SKM-1 treated with dmso at 0.1 percent for 144 hours (cell line): ENCODE measurements around the gene ZDHHC19.
A peak's percentile ranks its signal among the peaks of the same experiment; 100 is the strongest.
"Not testable (repeated sequence)": the region's sequence is repeated elsewhere in the genome, so short reads cannot be mapped to it uniquely, and the experiment has no call there.

Experiments
- DNase-seq: peaks from one replicate; lab custom pipeline; 2025; ENCODE audit not compliant: unreplicated experiment; lab: John Stamatoyannopoulos, UW

The ZDHHC19 gene

GRCh38 chr3:196210673-196211556 lies at the start of gene ZDHHC19:
TSS of gene ZDHHC19 (minus strand) at chr3:196211400. CDS start at chr3:196211315, 85 bp downstream.
- no peak for DNase-seq

GRCh38 chr3:196260784-196261183 lies 49.6 kb upstream of the ZDHHC19 start:
- no peak for DNase-seq

- DNase-seq: no peak
These were observed 44.6 kb upstream of the ZDHHC19 start for GRCh38 chr3:196255776-196256175.

GRCh38 chr3:196254376-196255283 lies 43.4 kb upstream of the ZDHHC19 start:
- DNase-seq: no peak

GRCh38 chr3:196251918-196252317 lies 40.7 kb upstream of the ZDHHC19 start:
- no peak for DNase-seq

- DNase-seq: peak; percentile 76
These were observed 35.6 kb upstream of the ZDHHC19 start for GRCh38 chr3:196246612-196247308.

GRCh38 chr3:196244166-196244565 lies 33.0 kb upstream of the ZDHHC19 start:
- not testable (repeated sequence) for DNase-seq

GRCh38 chr3:196241704-196242103 lies 30.5 kb upstream of the ZDHHC19 start:
- DNase-seq: no peak

GRCh38 chr3:196240424-196240823 lies 29.2 kb upstream of the ZDHHC19 start:
- no peak for DNase-seq

- DNase-seq: no peak
These were observed 27.7 kb upstream of the ZDHHC19 start for GRCh38 chr3:196238612-196239560.

GRCh38 chr3:196237203-196237602 lies 26.0 kb upstream of the ZDHHC19 start:
- no peak for DNase-seq

GRCh38 chr3:196236223-196236622 lies 25.0 kb upstream of the ZDHHC19 start:
- DNase-seq: no peak

- peak; percentile 27 for DNase-seq
These were observed 24.4 kb upstream of the ZDHHC19 start for GRCh38 chr3:196235452-196236122.

GRCh38 chr3:196232882-196233251 lies 21.7 kb upstream of the ZDHHC19 start:
- no peak for DNase-seq

- DNase-seq: no peak
These were observed 21.1 kb upstream of the ZDHHC19 start for GRCh38 chr3:196232154-196232881.

GRCh38 chr3:196227629-196228493 lies 16.7 kb upstream of the ZDHHC19 start:
- no peak for DNase-seq

GRCh38 chr3:196227121-196227561 lies 15.9 kb upstream of the ZDHHC19 start:
- no peak for DNase-seq
